ENCODE measurements around the gene CCDC178.
"Not testable (repeated sequence)": the region's sequence is repeated elsewhere in the genome, so short reads cannot be mapped to it uniquely, and the experiment has no call there.

The CCDC178 gene

GRCh38 chr18:33356735-33357134 lies 83.8 kb downstream of the CCDC178 start:
- DNase-seq (ENCODE audit: low read depth in 2 of 2), result no peak

- DNase-seq (ENCODE audit: low read depth in 2 of 2), result no peak
These were observed 84.8 kb downstream of the CCDC178 start for GRCh38 chr18:33355756-33356155.

DNA sequence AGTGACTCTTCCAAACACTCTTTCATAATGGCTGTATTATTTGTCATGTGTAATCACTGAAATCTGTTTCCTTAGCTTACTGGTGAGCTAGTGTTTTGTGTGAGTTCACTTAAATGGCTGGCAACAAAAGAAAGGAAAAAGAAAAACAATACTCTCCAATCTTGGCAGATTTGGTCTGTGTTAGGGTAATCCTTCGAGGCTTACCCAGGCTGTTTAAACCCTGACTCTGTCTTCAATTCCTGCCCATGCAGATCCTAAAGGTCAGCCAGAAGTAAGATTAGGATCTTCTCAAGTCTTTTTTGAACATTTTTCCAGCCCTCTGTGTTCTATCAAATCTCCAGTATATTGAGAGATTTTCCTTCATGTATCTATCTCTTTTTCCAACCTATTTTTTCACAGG lies 85.3 kb downstream of the CCDC178 start:
- DNase-seq (ENCODE audit: low read depth in 2 of 2), result no peak

- DNase-seq (ENCODE audit: low read depth in 2 of 2), result no peak
These were observed 90.3 kb downstream of the CCDC178 start for GRCh38 chr18:33350256-33350655.

DNA sequence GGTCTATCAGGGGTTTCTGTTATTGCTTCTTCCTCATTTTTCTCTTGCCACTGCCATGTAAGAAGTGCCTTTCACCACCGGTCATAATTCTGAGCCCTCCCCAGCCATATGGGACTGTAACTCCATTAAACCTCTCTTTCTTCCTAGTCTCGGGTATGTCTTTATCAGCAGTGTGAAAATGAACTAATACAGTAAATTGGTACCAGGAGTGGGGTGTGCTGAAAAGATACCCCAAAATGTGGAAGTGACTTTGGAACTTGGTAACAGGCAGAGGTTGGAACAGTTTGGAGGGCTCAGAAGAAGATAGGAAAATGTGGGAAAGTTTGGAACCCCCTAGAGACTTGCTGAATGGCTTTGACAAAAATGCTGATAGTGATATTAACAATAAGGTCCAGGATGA lies 100.8 kb downstream of the CCDC178 start:
- DNase-seq (ENCODE audit: low read depth in 2 of 2), result not testable (repeated sequence)

DNA sequence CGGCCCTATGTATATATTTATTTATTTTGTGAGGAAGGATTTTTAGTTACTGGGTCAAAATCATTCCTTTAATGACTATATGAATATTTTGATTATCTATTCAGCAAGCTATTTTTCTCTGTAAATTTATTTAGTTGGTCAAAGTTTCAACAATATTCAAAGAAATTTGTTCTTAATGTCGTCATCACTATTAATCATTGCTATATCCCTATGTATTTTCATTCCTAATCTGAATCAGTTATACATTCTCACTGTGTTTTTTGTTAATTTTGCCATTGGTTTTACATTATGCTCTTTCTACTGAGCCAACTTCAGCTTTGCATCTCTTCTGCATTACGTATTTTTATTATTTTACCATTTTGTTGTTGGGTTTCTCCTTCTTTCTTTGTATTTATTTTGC lies 105.7 kb downstream of the CCDC178 start:
- DNase-seq (ENCODE audit: low read depth in 2 of 2), result no peak

DNA sequence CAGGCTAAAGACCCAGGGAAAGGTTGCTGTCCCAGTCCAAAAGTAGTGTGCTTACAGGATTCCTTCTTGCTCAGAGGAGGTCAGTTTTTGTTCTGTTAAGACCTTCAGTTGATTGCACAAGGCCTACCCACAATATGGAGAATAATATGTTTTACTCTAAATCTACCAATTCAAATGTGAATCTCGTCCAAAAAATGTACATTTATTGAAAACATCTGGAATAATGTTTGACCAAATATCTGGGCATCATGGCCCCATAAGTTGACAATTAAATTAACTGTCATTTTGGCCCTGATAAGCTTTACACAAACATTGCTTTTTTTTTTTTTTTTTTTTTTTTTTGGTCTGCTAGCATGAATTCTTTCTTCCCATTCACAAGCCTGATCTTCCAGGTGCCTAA lies 109.8 kb downstream of the CCDC178 start:
- no peak for DNase-seq (ENCODE audit: low read depth in 2 of 2)

GRCh38 chr18:33326975-33327374 lies 113.5 kb downstream of the CCDC178 start:
- DNase-seq (ENCODE audit: low read depth in 2 of 2), result no peak

- DNase-seq (ENCODE audit: low read depth in 2 of 2), result no peak
These were observed 122.9 kb downstream of the CCDC178 start for GRCh38 chr18:33317640-33318039.

DNA sequence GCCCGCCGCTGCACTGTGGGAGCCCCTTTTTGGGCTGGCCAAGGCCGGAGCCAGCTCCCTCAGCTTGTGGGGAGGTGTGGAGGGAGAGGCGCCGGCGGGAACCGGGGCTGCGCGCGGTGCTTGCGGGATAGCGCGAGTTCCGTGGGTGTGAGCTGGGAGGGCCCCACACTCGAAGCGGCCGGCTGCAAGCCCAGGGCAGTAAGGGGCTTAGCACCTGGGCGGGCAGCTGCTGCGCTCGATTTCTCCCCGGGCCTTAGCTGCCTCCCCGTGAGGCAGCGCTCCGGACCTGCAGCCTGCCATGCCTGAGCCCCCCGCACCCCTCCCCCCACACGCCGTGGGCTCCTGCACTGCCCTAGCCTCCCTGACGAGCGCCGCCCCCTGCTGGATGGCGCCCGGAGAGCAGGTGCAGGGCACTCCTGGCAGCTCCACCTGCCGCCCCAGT lies 124.4 kb downstream of the CCDC178 start:
- no peak for DNase-seq (ENCODE audit: low read depth in 2 of 2)

DNA sequence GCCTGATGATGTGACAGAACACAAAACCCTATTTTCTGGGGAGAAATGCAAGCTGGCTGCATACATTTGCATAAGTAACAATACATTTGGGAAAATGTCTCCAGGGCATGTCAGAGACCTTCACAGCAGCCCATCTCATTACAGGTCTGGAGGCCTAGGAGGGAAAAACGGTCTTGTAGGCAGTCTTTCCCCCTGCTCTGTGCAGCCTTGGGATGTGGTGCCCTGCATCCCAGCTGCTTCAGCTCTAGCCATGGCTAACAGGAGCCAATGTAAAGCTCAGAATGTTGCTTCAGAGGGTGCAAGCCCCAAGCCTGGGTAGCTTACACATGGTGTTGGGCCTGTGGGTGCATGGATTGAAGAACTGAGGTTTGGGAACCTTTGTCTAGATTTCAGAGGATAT lies 133.0 kb downstream of the CCDC178 start:
- no peak for DNase-seq (ENCODE audit: low read depth in 2 of 2)

GRCh38 chr18:33304277-33304676 lies 136.2 kb downstream of the CCDC178 start:
- DNase-seq (ENCODE audit: low read depth in 2 of 2), result no peak

GRCh38 chr18:33291539-33291938 lies 149.0 kb downstream of the CCDC178 start:
- DNase-seq (ENCODE audit: low read depth in 2 of 2), result no peak

GRCh38 chr18:33288082-33288716 lies 152.3 kb downstream of the CCDC178 start:
- DNase-seq (ENCODE audit: low read depth in 2 of 2), result no peak

DNA sequence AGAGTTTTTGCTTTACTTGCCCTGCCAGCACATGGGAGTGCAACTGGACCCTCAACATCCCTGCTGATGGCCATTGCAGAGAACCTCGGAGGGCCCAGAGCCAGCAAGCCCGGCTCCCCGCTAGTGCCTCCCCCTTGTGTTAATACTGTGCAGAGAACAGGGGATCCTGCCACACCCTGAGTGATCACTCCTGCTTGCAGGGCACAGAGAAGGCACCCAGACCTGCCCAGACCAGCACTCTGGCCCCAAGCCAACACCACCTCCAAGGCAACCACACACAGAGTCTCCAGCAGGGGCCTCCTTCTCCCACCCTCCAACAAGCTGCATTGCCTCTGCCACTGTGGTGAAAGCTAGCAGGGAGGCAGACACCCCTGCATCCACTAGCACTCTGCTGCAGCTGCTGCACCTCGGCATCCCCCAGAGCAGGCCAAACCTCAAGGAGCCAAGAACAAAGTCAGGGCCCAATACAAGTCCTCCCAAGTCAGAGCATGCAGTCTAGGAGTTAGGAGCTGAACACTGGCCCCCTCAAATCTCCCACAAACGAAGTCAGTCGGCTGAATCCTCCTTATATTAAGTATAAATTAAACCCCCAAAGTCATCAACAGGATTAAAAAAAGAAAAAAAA lies 157.7 kb downstream of the CCDC178 start:
- DNase-seq (ENCODE audit: low read depth in 2 of 2), result no peak

DNA sequence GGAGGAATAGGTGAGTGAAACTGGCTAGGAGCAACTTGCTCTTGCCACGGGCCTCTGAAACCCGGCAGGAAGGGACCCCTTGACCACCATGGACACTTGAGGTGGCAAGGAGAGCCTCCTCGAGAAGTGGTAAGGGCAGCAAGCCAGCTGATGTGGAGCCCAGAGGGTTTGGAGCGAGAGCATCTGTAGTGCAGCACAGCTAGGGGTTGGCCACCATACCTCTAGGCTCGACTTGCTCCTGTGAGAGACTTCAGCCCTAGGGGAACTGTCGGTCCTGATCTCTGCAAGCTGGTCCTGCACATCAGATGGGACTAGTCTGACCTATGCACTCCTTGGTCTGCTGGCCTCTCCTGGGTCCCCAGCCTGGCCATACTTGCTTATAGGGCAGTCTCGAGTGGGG lies 158.4 kb downstream of the CCDC178 start:
- no peak for DNase-seq (ENCODE audit: low read depth in 2 of 2)

GRCh38 chr18:33277431-33277830 lies 163.1 kb downstream of the CCDC178 start:
- DNase-seq (ENCODE audit: low read depth in 2 of 2), result no peak

DNA sequence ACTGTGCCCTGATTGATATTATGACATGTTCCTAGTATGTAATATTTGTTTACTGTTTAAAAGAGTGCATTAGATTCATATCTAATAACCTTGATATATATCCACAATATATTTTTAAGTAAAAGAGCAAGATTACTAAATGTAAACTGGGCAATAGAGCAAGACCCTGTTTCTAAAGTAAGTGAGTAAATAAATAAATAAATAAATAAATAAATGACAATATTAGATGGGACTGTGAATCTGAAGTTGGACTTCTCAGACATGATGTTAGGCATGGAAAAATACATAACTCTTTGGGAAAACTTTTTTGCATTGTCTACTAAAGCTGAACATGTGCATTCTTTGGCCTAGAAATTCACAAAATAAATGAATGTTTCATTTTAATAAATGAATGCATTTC lies 164.7 kb downstream of the CCDC178 start:
- no peak for DNase-seq (ENCODE audit: low read depth in 2 of 2)

GRCh38 chr18:33270297-33270696 lies 170.2 kb downstream of the CCDC178 start:
- DNase-seq (ENCODE audit: low read depth in 2 of 2), result no peak

GRCh38 chr18:33269223-33269622 lies 171.3 kb downstream of the CCDC178 start:
- no peak for DNase-seq (ENCODE audit: low read depth in 2 of 2)

DNA sequence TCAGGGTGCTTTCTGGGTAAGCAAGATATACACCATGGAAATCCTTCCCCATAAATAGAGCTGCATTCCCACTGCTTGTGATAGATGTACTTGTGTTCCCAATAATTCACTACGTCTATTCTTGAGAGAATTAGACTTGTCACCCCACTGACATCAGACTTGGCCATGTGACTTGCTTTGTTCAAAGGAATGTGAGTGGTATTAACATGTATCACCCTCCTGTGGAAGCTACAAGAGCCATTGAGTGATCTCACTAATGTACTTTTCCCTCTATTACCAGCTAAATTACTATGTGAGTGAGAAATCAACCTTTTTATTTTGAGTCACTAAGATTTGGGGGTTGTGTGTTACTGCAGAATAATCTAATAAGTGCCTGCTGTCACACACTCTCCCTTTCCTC lies 176.0 kb downstream of the CCDC178 start:
- no peak for DNase-seq (ENCODE audit: low read depth in 2 of 2)

DNA sequence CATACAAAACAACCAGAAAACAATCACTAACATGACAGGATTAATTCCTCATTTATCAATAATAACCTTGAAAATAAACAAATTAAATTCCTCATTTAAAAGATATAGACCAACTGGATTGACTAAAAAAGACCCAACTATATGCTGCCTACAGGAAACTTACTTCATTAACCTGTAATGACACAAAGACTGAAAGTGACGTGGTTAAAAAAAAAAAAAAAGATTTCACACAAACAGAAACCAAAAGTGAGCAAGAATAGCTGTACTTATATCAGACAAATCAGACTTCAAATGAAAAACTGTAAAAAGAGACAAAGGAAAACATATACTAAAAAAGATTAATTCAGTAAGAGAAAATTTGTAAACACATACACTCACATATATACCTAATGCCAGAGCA lies 201.2 kb downstream of the CCDC178 start:
- no peak for DNase-seq (ENCODE audit: low read depth in 2 of 2)

DNA sequence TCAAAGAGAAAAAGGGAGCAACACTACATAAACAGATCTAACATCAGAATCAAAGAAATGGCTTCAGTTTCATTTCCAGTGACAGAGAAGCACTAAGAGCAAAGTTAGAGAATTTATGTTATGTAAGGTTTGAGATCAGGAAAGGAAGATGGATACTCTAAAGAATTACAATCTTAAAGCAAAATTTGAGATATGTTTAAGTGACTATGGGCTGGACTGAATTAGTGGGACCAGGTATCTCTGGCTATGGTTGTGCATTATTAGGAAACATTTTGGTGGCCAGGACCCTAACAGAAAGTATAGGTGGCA lies 208.2 kb downstream of the CCDC178 start:
- DNase-seq (ENCODE audit: low read depth in 2 of 2), result no peak
